SU-DHL-6 (cell line): Measurements from ENCODE around the gene CHI3L2.
A peak's percentile ranks its signal among the peaks of the same experiment; 100 is the strongest.

Source experiments
- H2AFZ ChIP-seq: fragments of 200-600 bp; sonication (generic); 2 replicates; pipeline ENCODE4 v1.6.1; 2014; ENCODE audit warnings: low read depth, mild to moderate bottlenecking, moderate library complexity, mixed read lengths, antibody characterized with exemption, low read length; ENCODE audit not compliant: severe bottlenecking
- H3F3A ChIP-seq: fragments of 200-600 bp; shearing (Covaris generic); 2 replicates; pipeline ENCODE4 v1.6.0; 2016; ENCODE audit warnings: antibody characterized with exemption, mild to moderate bottlenecking; ENCODE audit not compliant: insufficient read depth
- H3K27ac ChIP-seq: fragments of 200-600 bp; sonication (generic); 2 replicates; pipeline ENCODE4 v1.5.1; 2016; ENCODE audit warnings: low read depth, mild to moderate bottlenecking, low read length, moderate library complexity, mixed read lengths
- H3K27me3 ChIP-seq: fragments of 200-600 bp; sonication (generic), shearing (Covaris generic); 2 replicates; pipeline ENCODE4 v1.6.0; 2014; ENCODE audit warnings: mild to moderate bottlenecking, low read length
- H3K36me3 ChIP-seq: fragments of 200-600 bp; sonication (generic); 2 replicates; pipeline ENCODE4 v1.6.1; 2014; ENCODE audit warnings: mild to moderate bottlenecking, low read length, mixed read lengths
- H3K4me2 ChIP-seq: fragments of 300-600, 200-600 bp; shearing (Covaris generic), sonication (generic); 2 replicates; pipeline ENCODE4 v1.6.0; 2014; ENCODE audit warnings: low read length, low read depth, mild to moderate bottlenecking; ENCODE audit not compliant: poor library complexity, severe bottlenecking
- H3K4me3 ChIP-seq: fragments of 200-600 bp; sonication (generic); 2 replicates; pipeline ENCODE4 v1.5.1; 2014; ENCODE audit warnings: antibody characterized with exemption, low read length, mild to moderate bottlenecking, mixed read lengths; ENCODE audit not compliant: insufficient read depth, poor library complexity, severe bottlenecking
- H3K79me2 ChIP-seq: fragments of 200-600 bp; sonication (generic); 2 replicates; pipeline ENCODE4 v1.6.1; 2014; ENCODE audit warnings: mild to moderate bottlenecking, low read length, moderate library complexity; ENCODE audit not compliant: insufficient read depth
- H3K9ac ChIP-seq: fragments of 200-600 bp; sonication (generic); 2 replicates; pipeline ENCODE4 v1.7.0; 2014; ENCODE audit warnings: mild to moderate bottlenecking, low read length
- H3K9me2 ChIP-seq: fragments of 200-600 bp; sonication (generic); replicated peaks from 2 replicates; pipeline ENCODE4 v1.6.1; 2014; ENCODE audit warnings: low read length; ENCODE audit not compliant: insufficient read depth
- H3K9me3 ChIP-seq: fragments of 200-600 bp; sonication (generic); 2 replicates; pipeline ENCODE4 v1.6.1; 2014; ENCODE audit warnings: low read length, mixed read lengths; ENCODE audit not compliant: insufficient read depth
- H4K20me1 ChIP-seq: fragments of 200-600 bp; sonication (generic); 2 replicates; pipeline ENCODE4 v1.6.1; 2014; ENCODE audit warnings: low read depth, mild to moderate bottlenecking, antibody characterized with exemption, low read length, moderate library complexity, mixed read lengths
- EZH2phosphoT487 ChIP-seq: fragments of 200-600 bp; sonication (generic), shearing (Covaris generic); conservative IDR thresholded peaks from 2 replicates; pipeline ENCODE4 v1.6.1; 2018; ENCODE audit warnings: mild to moderate bottlenecking, antibody characterized with exemption, low read length, moderate library complexity, mixed read lengths
- TF ChIP-seq, protein P1 (sequence below): fragments of 200-600 bp; sonication (generic); IDR thresholded peaks from one replicate; pipeline ENCODE4 v1.5.1; 2017; ENCODE audit warnings: antibody characterized with exemption, mild to moderate bottlenecking, low read length, moderate library complexity; ENCODE audit not compliant: insufficient read depth, poor library complexity, severe bottlenecking

The CHI3L2 gene

DNA sequence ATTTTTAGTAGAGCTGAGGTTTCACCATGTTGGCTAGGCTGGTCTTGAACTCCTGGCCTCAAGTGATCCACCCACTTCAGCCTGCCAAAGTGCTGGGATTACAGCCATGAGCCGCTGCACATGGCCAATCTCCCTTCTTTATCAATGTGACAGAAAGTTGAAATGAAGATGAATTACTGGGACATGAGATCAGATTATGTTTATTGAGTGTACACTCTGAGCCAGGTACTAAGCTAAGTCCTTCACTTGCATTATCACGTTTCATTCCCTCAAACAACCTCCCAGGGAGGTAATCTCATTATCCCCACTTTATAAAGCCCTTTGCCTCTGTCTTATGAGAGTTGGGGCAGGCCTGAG, 6.3 kb upstream of the CHI3L2 start:
- Histone ChIP-seq H3K4me2 (peak overlapping the region; percentile 94), H3K27ac (peak overlapping the region; percentile 100)

DNA sequence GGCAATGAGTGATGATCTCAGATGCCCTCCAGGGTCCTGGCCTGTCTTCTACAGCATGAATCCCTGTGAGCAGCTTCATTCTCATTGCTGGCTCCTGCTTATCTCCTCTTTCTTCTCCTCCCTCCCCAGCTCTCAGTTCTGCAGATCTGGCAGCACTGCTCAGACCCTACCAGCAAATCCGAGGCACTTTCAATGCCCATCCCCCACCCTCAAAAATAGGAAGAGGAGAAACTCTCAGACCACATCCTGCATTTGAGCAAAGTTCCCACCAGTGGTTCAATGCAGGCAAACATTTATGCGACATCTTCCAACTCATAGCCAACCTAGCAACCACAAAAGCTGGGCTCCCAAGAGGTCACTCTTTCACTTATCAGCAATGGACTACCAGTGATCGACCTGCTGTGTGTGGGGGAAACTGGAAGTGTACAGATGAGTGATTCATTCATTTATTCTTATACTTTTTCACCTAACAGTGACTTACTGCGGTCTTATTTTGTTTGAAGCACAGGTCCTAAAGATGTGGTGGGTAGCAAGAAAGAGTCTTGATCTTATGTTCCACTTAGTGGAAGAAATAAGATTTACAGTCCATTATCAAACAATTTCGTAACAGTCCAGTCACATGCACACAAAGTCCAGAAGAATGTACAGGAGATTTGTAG, 5.8 kb upstream of the CHI3L2 start:
- Histone ChIP-seq H2AFZ (no peak overlapping the region), H3K4me3 (peak overlapping the region; percentile 4), H3K27ac (peak overlapping the region; percentile 100), H3K79me2 (no peaks in the 10 kb centered on the region), H3K4me2 (peak overlapping the region; percentile 94), H4K20me1 (no peaks in the 10 kb centered on the region), H3K9me2 (no peaks in the 10 kb centered on the region), H3K9ac (peak overlapping the region; percentile 78), H3K9me3 (no peaks in the 10 kb centered on the region), H3K27me3 (no peaks in the 10 kb centered on the region), H3F3A (peaks cover 80% of the 10 kb centered on the region), H3K36me3 (no peaks in the 10 kb centered on the region)
- no peak for TF ChIP-seq EZH2phosphoT487
- TF ChIP-seq, protein P1, sequence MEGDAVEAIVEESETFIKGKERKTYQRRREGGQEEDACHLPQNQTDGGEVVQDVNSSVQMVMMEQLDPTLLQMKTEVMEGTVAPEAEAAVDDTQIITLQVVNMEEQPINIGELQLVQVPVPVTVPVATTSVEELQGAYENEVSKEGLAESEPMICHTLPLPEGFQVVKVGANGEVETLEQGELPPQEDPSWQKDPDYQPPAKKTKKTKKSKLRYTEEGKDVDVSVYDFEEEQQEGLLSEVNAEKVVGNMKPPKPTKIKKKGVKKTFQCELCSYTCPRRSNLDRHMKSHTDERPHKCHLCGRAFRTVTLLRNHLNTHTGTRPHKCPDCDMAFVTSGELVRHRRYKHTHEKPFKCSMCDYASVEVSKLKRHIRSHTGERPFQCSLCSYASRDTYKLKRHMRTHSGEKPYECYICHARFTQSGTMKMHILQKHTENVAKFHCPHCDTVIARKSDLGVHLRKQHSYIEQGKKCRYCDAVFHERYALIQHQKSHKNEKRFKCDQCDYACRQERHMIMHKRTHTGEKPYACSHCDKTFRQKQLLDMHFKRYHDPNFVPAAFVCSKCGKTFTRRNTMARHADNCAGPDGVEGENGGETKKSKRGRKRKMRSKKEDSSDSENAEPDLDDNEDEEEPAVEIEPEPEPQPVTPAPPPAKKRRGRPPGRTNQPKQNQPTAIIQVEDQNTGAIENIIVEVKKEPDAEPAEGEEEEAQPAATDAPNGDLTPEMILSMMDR, result no peak

More for the DNA sequence above, 6.3 kb upstream of the CHI3L2 start:
- H3K79me2 ChIP-seq, result no peaks in the 10 kb centered on the region
- TF ChIP-seq EZH2phosphoT487, result no peak
- TF ChIP-seq, protein P1, result no peak
- no peak overlapping the region for H3K4me3 ChIP-seq
- H3K36me3 ChIP-seq, result no peaks in the 10 kb centered on the region
- no peaks in the 10 kb centered on the region for H3K9me2 ChIP-seq
- H3K27me3 ChIP-seq, result no peaks in the 10 kb centered on the region
- H4K20me1 ChIP-seq, result no peaks in the 10 kb centered on the region
- no peak overlapping the region for H2AFZ ChIP-seq
- H3K9ac ChIP-seq, result peak overlapping the region; percentile 78
- H3F3A ChIP-seq, result peaks cover 81% of the 10 kb centered on the region
- no peaks in the 10 kb centered on the region for H3K9me3 ChIP-seq

DNA sequence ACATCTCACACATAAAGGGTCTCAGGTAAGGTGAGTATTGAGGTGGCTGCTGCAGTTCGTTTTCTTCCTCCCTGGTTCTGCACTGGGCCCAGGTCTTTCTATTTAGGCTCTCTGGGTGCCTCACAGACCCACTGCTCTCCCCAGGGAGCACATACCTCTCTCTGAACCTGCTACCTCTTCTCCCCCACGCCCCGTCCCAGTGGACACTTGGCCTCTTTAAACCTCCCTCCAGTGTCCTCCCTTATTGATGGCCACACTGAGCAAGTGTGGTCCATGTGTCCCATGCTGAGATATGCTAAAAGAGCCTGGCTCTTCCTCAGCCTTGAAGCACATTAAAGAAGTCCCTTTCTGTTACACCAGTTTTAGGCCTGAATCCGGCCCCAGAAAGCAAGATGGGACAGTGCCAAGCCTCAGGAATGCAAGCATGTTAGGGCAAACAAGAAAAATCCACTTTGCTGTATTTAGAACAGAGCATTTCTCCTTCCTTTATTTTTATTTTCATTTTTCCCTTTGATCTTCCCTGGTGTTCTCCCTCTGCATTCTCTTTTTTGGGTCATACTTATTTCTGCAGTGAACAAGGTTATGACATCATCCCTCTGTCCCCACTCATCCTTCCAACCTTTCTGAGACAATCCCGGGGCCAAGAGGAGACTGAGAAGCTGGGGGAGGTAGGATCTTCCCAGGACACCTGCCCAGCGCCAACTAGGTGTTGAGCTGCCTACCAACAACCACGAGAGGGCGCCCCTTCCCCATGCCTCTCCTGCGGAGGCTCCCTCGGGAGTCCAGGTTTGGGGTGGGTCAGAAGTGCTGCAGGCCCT, 5.0 kb upstream of the CHI3L2 start:
- peaks cover 78% of the 10 kb centered on the region for H3F3A ChIP-seq
- no peaks in the 10 kb centered on the region for H3K9me3 ChIP-seq
- H3K27me3 ChIP-seq, result no peaks in the 10 kb centered on the region
- no peak for TF ChIP-seq EZH2phosphoT487
- TF ChIP-seq, protein P1, result peak; percentile 90
- peak overlapping the region; percentile 94 for H3K4me2 ChIP-seq
- peak overlapping the region; percentile 4 for H3K4me3 ChIP-seq
- H3K27ac ChIP-seq, result peak overlapping the region; percentile 100
- H3K9ac ChIP-seq, result peak overlapping the region; percentile 78
- H3K79me2 ChIP-seq, result no peaks in the 10 kb centered on the region
- H3K36me3 ChIP-seq, result no peaks in the 10 kb centered on the region
- no peaks in the 10 kb centered on the region for H4K20me1 ChIP-seq
- no peaks in the 10 kb centered on the region for H3K9me2 ChIP-seq
- H2AFZ ChIP-seq, result peak overlapping the region; percentile 46
